Vagina (tissue), 2 donors: ENCODE data around the gene HUS1.

Experiments
- POLR2A ChIP-seq, 2 donors: fragments of 450-650 bp; IDR thresholded peaks; one replicate each; pipeline ENCODE4 v1.6.1; 2017; ENCODE audit warnings: antibody characterized with exemption in 2 of 2, mild to moderate bottlenecking in 2 of 2, moderate library complexity in 2 of 2
- POLR2AphosphoS5 ChIP-seq, 2 donors: sonication (generic); formaldehyde crosslinking; IDR thresholded peaks; one replicate each; pipeline ENCODE4 v1.9.0; 2017; ENCODE audit warnings: antibody characterized with exemption in 2 of 2, mild to moderate bottlenecking in 2 of 2, low read depth in 1 of 2; ENCODE audit not compliant: insufficient read depth in 1 of 2
- TF ChIP-seq, protein P1 (sequence below), 3 experiments: fragments of 450-650 bp in 2 of 3; fragments of 200-600 bp in 1 of 3; sonication (generic) in 1 of 3; IDR thresholded peaks; one replicate each; pipeline ENCODE4 v1.5.1; 2017 to 2019; ENCODE audit warnings: antibody characterized with exemption in 3 of 3, mild to moderate bottlenecking in 2 of 3, moderate library complexity in 2 of 3

DNA sequence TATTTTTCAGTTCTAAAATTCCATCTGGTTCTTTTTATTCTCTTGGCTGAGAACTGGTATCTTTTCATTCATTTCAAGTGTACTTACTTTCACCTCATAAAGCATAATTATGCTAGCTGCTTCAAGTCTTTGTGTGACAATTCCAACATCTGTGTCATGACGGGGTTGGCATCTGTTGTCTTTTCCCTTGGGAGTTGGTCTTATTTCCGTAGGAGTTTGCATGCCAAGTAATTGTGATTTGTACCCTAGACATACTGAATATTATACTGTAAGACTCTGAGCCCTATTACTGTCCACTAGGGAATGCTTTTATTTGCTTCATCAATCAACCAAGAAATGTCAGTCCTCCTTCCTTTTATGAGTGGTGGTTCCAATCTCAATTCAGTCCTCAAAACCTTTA, 24.6 kb upstream of the HUS1 start:
- TF ChIP-seq, protein P1, sequence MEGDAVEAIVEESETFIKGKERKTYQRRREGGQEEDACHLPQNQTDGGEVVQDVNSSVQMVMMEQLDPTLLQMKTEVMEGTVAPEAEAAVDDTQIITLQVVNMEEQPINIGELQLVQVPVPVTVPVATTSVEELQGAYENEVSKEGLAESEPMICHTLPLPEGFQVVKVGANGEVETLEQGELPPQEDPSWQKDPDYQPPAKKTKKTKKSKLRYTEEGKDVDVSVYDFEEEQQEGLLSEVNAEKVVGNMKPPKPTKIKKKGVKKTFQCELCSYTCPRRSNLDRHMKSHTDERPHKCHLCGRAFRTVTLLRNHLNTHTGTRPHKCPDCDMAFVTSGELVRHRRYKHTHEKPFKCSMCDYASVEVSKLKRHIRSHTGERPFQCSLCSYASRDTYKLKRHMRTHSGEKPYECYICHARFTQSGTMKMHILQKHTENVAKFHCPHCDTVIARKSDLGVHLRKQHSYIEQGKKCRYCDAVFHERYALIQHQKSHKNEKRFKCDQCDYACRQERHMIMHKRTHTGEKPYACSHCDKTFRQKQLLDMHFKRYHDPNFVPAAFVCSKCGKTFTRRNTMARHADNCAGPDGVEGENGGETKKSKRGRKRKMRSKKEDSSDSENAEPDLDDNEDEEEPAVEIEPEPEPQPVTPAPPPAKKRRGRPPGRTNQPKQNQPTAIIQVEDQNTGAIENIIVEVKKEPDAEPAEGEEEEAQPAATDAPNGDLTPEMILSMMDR (IDR thresholded peaks at IDR 0.05) = no peak
- TF ChIP-seq POLR2A (IDR thresholded peaks at IDR 0.05) (no peak), POLR2AphosphoS5 (IDR thresholded peaks at IDR 0.05; ENCODE audit: insufficient read depth in 1 of 2, low read depth in 1 of 2) (no peak)
